ENCODE results near the gene PDCL3. TPM values are rescaled to one million over a fixed set of nuclear protein-coding genes. Genes with fewer than 3 reads are reported as not detected.

PDCL3 gene
- total RNA-seq, 2 donors from 2014 or later = 24.9 to 39.4 TPM

GRCh38 chr2:100606332-100606725 lies 43.5 kb downstream of the PDCL3 start:
- no peak for DNase-seq (ENCODE audit: low spot score)
- intact Hi-C loops (cut with DNase I) = loop anchor here in 1 of 2 donors (5.0 kb wide), 1 partner anchor 376 kb away; no protein-coding TSS in a partner anchor

DNA sequence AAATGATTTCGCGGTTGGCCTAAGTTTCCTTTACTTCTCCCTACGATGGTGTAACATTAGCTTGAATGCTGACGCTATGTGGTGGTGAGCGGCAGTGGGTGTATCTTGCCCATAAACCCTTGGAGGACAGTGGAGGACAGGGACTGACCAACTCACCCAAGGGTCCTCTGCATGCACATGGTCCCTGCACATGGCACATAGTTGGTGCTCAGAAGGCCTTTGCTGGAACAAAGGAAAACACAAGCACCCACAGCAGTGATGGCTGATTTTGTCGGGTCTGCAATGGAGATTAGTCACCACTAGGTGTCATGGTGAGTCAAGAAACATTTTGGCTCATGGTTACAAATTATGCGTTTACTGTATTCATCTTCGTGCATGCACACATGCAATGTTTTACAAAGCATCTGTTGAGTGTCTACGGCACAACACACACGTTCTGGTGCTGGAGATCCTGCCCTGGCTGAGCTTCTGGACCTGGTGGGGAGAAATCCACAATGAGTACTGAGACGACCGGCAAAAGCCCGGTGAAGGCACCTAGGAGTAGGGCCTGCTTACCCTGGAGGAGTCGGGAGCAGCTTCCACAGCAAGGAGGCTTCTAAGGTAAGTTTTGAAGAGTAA lies 44.0 kb downstream of the PDCL3 start:
- intact Hi-C loops (cut with DNase I) = loop anchor here in 1 of 2 donors (5.0 kb wide), 1 partner anchor 375 kb away; no protein-coding TSS in a partner anchor
- DNase-seq (ENCODE audit: low spot score) = no peak

DNA sequence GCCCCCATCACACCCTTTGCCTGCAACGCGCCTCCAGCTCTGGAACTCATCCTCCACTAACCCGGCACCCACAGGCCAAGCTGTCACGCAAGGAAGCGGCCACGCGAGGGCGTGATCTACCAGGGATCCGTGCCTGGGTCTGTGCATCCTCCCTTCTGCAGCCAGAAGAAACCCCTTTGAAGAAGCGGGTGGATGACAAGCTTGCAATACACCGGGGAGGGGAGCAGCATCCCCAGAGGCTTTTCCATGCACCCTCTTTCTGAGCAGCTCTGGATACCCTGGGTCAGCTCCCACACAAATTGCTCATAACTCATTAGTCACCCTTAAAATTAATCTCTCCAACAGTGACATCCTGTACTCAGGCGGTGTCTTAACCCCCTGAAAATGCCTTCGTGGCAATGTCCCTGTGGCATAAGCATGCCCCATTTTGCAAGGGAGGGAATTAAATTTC lies 47.6 kb downstream of the PDCL3 start:
- DNase-seq (ENCODE audit: low spot score) = peak; percentile 89
- intact Hi-C loops (cut with DNase I) = loop anchor here (5.0 kb wide), 2 partner anchors 372 to 382 kb away; no protein-coding TSS in a partner anchor

GRCh38 chr2:100611079-100612029 lies 48.6 kb downstream of the PDCL3 start:
- intact Hi-C loops (cut with DNase I) = loop anchor here (5.0 kb wide), 2 partner anchors 371 to 381 kb away; no protein-coding TSS in a partner anchor
- DNase-seq (ENCODE audit: low spot score) = no peak

DNA sequence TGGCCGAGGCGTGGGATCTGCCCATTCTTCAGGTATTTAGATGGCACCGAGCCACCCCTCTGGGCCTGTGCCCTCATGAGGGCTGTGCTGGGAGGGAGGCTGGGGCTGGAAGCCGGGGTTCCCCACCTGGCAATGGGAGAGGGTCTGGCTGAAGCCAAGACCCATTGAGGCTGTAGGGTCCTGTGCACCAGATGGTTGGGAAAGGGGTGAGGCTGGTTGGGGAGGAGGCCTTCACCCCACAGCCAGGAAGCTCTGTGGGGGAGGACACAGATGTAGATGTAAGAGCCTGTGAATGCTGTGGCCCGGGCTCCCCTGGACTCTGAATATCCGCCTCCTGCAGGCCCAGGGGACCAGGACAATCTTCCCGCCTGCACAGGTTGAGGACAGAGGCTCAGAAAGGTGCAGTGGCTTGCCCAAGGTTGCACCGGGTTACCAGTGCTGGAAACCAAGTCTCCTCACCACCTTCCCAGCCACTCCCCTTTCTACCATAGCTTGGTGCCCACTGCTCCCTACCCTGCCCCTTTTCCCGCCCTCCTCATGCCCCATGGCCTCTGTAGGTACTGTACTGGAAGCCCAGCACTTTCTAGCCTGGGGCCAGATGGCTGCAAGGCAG lies 49.7 kb downstream of the PDCL3 start:
- intact Hi-C loops (cut with DNase I) = loop anchor here (5.0 kb wide), 2 partner anchors 370 to 380 kb away; no protein-coding TSS in a partner anchor
- no peak for DNase-seq (ENCODE audit: low spot score)

- intact Hi-C loops (cut with DNase I) = loop anchor here (5.0 kb wide), 2 partner anchors 369 to 379 kb away; no protein-coding TSS in a partner anchor
Observed at GRCh38 chr2:100613719-100614118, 50.9 kb downstream of the PDCL3 start.

GRCh38 chr2:100614455-100615000 lies 51.7 kb downstream of the PDCL3 start:
- intact Hi-C loops (cut with DNase I) = loop anchor here (5.0 kb wide), 2 partner anchors 368 to 378 kb away; no protein-coding TSS in a partner anchor
- DNase-seq (ENCODE audit: low spot score) = no peak

More at GRCh38 chr2:100613719-100614118, 50.9 kb downstream of the PDCL3 start:
- no peak for DNase-seq (ENCODE audit: low spot score)

GRCh38 chr2:100615471-100615870 lies 52.7 kb downstream of the PDCL3 start:
- DNase-seq (ENCODE audit: low spot score) = no peak
- intact Hi-C loops (cut with DNase I) = no loop called here

- intact Hi-C loops (cut with DNase I) = no loop called here
- DNase-seq (ENCODE audit: low spot score) = no peak
Observed at GRCh38 chr2:100615886-100616285, 53.1 kb downstream of the PDCL3 start.

DNA sequence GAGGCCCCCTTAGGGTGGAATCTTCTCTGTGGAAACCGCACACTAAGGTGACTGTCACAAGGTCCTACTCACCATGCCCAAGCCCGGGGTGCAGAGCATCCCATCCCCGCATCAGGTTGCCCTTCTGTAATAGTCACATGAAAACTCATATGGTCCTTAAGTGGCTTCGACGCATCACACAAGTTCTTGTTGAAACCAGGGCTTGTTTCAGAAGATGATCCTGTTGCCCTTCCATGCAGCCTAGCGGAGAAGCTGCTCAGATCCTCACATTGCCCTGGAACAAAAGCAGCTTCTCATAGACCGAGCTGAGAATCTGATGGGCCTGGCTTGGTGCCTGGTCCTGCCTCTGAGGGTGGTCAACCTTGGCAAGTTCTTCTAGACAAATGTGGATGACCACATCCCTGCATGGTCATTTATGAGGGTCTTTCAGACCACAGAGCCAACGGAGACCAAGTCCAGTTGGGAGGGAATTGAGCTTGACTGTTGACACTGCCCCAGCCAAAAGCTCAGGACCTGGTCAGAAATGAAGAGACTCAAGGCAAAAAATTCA lies 54.1 kb downstream of the PDCL3 start:
- intact Hi-C loops (cut with DNase I) = no loop called here
- no peak for DNase-seq (ENCODE audit: low spot score)

- intact Hi-C loops (cut with DNase I) = loop anchor here in 1 of 2 donors (10.0 kb wide), 1 partner anchor 65 kb away; no protein-coding TSS in a partner anchor
- no peak for DNase-seq (ENCODE audit: low spot score)
Observed at GRCh38 chr2:100619951-100620350, 57.2 kb downstream of the PDCL3 start.

DNA sequence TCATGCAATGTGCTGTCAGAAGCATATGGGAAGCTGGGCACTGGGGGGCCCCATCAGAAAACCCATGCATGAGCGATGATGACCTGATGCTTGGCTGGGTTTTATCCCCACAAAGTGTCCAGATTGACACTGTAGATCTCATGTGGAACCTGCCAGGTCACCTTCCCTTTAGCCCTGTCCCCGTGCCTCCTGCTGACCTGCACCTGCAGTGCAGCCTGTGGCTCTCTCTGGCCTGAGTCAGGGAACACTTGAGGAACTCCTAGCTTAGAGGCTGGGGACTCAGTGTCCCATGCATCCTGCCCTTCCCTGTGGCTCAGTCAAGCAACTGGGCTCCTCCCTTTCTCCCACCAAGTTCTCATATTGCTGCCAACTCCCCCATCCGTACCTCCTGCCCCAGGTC lies 57.7 kb downstream of the PDCL3 start:
- intact Hi-C loops (cut with DNase I) = loop anchor here in 1 of 2 donors (10.0 kb wide), 1 partner anchor 64 kb away; no protein-coding TSS in a partner anchor
- no peak for DNase-seq (ENCODE audit: low spot score)

DNA sequence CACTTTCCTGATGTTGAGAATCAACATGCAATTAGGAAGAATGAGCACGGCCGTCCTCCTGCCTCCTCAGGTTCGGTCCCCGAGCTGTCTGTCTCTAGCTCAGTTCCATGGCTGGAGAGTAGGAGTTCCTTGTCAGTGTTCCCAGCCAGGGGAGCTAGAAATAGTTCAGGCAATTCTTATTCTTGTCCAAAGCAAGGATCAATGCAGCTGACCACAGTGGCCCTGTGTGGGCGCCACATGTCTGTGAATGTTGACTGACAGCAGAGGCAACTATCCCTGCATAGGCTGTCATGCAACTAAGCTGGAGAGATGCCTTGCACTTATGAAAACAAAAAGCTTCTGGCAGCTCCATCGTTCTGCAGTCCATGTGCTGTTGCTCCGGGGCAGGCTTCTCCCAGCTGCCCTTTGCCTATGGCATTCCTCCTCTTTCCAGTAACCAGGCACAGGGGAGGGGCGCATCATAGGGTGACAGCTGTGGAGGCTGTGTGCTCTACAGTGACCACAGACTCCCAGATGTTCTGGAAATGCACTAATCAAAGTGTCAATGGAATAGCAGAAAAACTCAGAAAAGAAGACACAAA lies 58.7 kb downstream of the PDCL3 start:
- intact Hi-C loops (cut with DNase I) = loop anchor here in 1 of 2 donors (10.0 kb wide), 1 partner anchor 63 kb away; no protein-coding TSS in a partner anchor
- peak; percentile 32 for DNase-seq (ENCODE audit: low spot score)

DNA sequence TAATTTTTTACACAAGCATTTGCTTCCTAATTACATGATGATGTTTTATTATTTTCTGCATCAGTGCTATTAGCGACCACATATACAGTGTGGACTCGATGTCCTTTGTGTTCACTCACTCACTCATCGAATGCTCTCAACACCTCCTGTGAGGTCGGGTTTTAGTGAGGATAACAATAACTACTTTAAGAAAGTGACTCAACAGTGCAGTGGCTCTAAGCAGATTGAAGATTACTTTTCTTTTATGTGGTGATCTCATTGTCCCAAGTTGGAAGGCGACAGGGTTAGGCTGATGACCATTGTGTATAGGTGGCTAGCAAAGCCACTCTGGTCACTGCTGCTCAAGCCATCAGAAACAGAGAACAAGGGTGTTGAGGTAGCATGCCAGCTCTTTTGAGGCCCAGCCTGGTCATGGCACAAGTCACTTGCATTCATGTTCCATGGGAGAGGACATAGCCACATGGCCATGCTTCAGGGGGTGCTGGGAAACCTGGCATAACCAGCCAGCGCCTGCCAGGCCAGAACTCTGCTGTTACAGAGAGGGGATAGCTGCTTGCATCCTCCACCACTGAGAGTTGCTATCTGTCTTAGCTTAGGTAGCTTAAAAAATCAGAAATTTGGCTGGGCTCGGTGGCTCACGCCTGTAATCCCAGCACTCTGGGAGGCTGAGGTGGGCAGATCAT lies 60.4 kb downstream of the PDCL3 start:
- intact Hi-C loops (cut with DNase I) = loop anchor here in 1 of 2 donors (10.0 kb wide), 1 partner anchor 62 kb away; no protein-coding TSS in a partner anchor
- DNase-seq (ENCODE audit: low spot score) = peak; percentile 36

- intact Hi-C loops (cut with DNase I) = loop anchor here in 1 of 2 donors (10.0 kb wide), 1 partner anchor 61 kb away; no protein-coding TSS in a partner anchor
- DNase-seq (ENCODE audit: low spot score) = no peak
Observed at GRCh38 chr2:100623930-100624329, 61.1 kb downstream of the PDCL3 start.

DNA sequence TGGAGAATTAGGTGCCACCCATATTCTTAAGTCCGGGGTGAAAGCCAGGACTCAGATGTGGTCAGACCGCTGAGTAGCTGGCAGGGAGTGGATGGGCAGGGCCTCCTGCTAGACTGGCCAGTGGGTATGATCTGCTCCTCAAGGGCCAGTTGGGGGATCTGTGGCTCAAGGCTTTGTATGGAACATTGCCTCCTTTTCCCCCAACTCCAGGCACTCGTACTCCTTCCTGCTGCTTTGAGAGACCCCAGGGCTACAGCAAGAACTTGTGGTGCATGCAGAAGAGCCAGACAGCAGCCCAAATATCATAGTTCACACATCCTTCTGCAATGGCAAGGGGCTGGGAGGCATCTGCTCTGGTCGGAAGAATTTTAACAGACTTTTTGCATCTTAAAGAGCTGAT lies 61.7 kb downstream of the PDCL3 start:
- peak; percentile 13 for DNase-seq (ENCODE audit: low spot score)
- intact Hi-C loops (cut with DNase I) = loop anchor here in 1 of 2 donors (10.0 kb wide), 1 partner anchor 60 kb away; no protein-coding TSS in a partner anchor

GRCh38 chr2:100625717-100626116 lies 62.9 kb downstream of the PDCL3 start:
- intact Hi-C loops (cut with DNase I) = loop anchor here in 1 of 2 donors (10.0 kb wide), 1 partner anchor 59 kb away; no protein-coding TSS in a partner anchor

More at GRCh38 chr2:100625717-100626116, 62.9 kb downstream of the PDCL3 start:
- peak; percentile 62 for DNase-seq (ENCODE audit: low spot score)

Data from posterior vena cava (tissue), 2 donors.